CD4-positive, alpha-beta T cell treated with Interleukin-6 for 4 hours (primary cell): Measurements from ENCODE around the gene DNAI1.
A peak's percentile ranks its signal among the peaks of the same experiment; 100 is the strongest.

Experiments
- DNase-seq: peaks from one replicate; pipeline ENCODE4 v3.0.0-alpha.2; 2020; ENCODE audit warnings: mixed read lengths

Gene DNAI1

GRCh38 chr9:34493972-34494535, 35.4 kb downstream of the DNAI1 start:
- DNase-seq: peak; percentile 30

- DNase-seq: no peak
These were observed 37.6 kb downstream of the DNAI1 start for GRCh38 chr9:34496149-34496712.

DNA sequence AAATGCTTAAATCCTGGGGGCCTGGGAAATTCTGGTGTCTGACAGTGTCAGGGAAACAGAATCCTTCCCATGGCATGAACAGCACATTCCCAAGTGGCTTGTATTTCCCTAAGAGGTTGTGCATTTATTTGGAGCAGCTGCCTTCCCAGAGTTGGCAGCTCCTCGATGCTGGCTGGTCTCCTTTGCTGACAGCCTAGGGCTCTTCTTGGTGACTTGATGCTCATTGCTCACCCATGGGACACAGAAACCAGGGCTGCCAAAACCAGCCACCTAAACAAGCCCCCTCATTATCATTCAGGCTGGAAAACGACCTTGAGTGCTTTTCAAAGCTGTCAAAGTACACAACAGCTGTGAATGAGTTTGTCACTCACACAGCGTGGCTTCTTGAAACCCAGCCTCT, 39.9 kb downstream of the DNAI1 start:
- no peak for DNase-seq

DNA sequence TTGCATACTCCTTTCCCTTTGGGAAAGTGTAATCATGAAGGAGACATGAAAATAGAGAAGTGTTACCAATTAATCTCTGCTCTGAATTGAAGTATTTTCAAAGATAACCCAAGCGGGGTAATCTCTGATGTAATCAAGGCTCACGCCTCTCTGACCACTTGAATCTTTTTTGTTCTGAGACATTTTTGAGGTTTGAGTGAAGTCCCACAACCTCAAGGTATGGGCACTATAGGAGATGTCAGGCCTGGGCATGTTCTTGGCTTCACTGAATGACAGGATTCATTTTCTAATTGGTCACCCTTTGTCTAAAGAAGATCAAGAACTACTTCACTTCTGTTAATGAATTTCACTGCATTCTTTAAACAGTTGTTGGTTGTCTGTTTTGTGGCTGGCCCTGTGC, 40.5 kb downstream of the DNAI1 start:
- DNase-seq: no peak

DNA sequence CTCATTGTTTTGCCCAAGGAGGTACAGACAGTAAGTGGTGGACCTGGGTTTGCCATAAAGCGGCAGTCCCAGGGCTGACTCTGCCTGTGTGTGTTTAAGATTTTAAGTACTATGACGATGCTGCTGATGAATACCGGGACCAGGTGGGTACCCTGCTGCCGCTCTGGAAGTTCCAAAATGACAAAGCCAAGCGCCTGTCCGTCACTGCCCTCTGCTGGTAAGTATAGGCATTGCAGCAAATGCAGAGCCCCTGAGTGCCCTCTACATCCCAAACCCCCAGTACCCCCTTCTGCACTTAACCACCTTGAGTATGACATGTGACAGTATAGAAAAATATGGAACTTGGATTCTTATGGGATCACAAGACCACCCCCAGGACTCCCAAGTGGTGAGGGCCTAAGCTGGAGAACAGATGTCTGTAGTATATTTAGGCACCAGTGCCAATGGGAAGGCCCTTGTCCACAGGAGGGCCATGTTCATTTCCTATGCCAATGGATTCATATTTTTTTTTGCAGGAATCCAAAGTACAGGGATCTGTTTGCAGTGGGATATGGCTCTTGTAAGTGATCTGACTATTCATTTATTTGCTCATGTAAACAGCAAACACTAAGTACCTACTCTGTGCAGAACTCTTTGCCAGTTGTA, 42.1 kb downstream of the DNAI1 start:
- DNase-seq: peak; percentile 76

DNA sequence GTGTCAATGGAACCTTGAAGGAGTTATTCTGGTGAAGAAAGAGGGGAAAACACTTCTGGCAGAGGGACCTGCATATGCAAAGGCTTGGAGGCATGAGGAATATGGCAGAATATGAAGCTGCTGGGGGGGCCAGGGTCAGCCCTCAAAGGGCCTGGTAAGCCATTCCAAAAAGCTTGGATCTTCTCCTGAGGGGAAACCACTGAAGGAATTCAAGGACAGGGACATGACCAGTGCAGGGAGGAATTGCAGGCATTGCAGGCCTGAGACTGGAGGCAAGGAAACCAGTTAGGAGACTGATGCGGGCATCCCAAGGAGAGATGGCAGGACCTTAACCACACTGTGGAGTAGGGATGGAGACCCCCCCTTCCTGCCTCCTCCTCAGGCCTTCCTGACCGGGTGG, 42.8 kb downstream of the DNAI1 start:
- DNase-seq: no peak

GRCh38 chr9:34501889-34502425, 43.4 kb downstream of the DNAI1 start:
- DNase-seq: no peak

- no peak for DNase-seq
These were observed 43.9 kb downstream of the DNAI1 start for GRCh38 chr9:34502471-34502870.

DNA sequence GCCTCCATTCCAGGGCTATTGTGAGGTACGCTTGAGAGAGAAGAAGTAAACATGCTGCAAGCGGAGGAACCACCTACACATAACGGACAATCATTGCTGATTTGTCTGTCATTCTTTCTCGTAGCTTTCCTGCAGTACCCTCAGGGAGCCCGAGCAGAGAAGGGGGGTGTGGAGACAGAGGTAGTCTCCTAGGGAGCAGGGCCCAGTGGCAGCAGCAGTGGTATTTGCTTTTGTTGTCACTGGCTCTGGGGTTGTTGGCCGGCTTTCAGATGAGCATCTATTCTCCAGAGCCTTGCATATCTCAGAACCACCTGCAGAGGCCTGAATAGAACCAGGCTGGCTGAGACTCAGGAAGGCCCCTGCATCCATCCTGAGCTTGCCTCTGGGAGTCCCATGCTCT, 44.3 kb downstream of the DNAI1 start:
- DNase-seq: no peak

- no peak for DNase-seq
These were observed 44.8 kb downstream of the DNAI1 start for GRCh38 chr9:34503406-34503805.

DNA sequence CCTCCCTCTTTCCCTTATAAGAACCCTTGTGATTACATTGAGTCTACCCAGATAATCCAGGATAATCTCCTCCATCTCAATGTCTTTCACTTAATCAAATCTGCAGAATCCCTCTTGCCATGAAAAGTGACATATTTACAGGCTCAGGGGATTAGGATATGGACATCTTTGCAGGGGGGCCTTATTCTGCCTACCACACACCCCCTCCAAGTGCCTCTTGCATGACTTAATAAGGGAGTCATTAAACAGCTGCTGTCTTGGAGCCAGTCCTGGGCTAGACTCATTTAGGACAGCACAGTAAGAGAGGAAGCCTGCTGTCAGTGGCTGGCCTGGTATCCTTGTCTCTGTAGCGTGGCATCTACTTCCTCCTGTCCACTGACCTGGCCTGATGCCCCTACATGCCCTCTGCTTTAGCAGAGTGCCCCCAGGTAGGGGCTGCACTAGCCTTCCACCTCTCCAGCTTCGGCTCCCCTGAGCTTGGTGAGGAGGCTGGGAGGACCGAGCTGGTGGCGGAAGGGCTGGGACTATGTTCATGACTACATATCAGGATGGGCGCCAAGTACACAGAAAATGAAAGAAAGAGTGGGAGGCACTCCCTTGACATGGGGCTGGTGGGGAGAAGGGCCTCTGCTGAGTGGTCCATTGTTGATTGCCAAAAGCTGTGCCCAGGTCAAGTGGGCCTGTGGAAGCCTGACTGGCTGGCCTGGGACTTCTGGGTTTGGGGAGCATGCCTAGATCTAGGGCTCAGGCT, 46.9 kb downstream of the DNAI1 start:
- no peak for DNase-seq

DNA sequence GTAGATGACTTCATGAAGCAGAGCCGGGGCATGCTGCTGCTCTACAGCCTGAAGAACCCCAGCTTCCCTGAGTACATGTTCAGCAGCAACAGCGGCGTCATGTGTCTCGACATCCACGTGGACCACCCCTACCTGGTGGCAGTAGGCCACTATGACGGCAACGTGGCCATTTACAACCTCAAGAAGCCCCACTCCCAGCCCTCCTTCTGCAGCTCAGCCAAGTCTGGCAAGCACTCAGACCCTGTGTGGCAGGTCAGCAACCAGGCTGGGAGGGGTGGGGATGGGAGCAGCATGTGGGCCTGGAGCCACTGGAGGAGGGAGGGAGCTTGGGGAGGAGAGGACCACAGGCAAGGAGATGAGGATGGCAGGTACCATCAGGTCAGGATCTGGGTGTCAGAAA, 48.0 kb downstream of the DNAI1 start:
- no peak for DNase-seq

GRCh38 chr9:34507556-34507955, 49.0 kb downstream of the DNAI1 start:
- no peak for DNase-seq

- no peak for DNase-seq
These were observed 49.4 kb downstream of the DNAI1 start for GRCh38 chr9:34507966-34508365.

GRCh38 chr9:34508463-34508862, 49.9 kb downstream of the DNAI1 start:
- DNase-seq: no peak

- DNase-seq: no peak
These were observed 50.3 kb downstream of the DNAI1 start for GRCh38 chr9:34508951-34509350.

DNA sequence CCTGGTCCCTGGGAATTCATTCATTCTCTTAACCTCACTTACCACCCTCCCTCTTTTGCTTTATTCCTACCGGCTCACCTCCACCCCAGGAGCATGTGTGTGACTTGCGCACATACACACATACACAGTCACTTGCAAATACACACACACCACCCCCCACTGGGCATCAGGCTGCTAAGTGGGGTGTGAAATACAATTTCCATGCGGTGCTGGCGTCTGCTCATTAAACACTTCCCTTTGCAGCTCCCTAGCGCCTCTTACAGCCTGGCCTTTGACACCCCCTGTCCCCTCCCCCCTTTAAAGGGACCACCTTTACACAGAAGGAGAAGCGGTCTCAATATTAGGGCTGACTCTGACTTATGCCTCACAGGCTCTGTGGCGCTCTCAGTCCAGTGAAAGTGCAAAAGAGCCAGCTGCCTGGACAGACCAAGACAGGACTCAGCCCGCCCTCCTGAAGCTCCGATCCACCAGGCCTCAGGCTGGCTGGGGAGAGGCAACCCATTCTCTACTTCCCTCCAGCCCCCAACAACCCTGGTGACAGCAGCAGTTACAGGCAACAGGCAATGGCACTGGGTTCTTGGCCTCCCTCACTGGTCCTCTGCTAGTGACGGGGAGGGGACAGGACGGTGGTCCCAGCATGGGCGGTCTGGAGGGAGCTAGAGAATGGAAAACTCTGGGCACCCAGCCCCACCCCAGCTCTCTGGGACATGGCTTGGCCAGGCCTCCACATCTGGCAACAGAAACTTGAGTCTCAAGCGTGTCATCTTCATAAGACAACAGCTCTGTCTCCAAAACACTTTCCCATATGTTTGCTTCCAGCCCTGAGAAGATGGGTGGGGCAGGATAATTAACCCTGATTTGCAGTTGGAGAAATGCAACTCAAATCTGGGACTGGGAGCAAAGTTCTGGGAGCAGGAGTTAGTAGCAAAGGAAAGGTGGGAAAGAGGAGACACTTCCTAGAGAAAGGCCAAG, 52.2 kb downstream of the DNAI1 start:
- DNase-seq: no peak

DNA sequence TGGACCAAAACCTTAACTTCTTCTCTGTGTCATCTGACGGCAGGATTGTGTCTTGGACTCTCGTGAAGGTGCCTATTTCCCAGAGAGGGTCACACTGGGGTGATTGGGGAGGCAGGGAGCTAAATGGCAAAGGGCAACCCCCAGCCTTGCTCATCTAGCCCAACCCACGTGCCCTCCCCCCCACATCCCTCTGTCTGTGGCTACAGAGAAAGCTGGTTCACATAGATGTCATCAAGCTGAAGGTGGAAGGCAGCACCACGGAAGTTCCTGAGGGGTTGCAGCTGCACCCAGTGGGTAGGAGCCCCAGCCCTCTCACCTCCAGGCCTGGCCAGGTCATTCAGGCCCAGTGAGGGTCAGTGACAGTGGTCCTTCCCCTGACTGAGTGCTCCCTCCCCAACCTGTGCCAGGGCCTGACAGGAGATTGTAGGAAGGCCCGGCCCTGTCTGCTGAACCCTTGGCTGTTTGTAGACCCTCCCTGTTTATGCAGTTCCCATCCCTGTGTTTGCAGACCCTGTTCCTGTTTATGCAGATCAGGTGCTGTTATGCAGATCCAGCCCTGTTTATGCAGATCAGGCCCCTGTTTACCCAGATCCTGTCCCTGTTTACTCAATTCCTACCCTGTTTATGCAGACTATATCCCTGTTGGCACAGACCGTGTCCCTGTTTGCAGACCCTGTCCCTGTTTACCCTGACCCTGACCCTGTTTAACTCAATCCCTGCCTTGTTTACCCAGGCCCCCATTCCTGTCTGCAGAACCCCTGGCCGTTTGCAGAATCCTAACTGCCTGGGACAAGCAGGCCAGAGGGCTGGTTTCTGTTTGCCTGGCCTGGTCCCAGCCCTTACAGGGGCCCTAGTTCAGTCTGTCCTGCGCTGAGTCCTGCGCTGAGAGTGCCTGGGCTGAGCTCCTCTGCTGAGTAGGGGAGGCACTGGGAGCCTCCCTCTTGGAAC, 53.8 kb downstream of the DNAI1 start:
- DNase-seq: no peak

DNA sequence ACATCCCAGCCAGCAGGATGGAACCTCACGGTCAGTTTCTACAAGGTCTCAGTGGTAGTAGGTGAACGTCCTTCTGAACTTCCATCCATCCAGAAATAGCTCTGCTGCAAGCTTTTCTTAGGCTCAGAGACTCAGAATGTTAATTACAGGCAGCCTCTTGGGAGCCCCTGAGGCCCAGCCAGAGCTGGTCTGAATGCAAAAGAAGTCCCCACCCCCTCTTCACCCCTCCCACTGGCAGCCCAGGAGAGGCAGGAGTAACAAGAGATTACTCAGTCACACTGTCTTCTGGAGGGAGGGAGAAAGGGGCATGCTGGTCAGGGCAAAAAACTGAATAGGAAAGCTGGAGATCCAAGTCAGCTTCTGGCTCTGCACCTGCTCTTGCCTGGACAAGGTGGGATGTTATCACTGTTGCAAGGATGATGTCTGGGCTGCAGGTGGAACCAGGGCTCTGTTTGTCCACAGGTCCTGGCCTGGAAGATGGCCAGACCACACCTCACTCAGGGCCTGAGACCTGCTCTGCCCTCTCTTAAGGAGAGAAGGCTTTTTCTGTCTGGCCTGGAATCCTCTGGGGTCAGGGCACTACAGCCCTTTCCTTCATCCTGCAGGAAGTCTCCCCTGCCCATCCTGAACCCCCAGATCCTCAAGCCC, 55.1 kb downstream of the DNAI1 start:
- no peak for DNase-seq

DNA sequence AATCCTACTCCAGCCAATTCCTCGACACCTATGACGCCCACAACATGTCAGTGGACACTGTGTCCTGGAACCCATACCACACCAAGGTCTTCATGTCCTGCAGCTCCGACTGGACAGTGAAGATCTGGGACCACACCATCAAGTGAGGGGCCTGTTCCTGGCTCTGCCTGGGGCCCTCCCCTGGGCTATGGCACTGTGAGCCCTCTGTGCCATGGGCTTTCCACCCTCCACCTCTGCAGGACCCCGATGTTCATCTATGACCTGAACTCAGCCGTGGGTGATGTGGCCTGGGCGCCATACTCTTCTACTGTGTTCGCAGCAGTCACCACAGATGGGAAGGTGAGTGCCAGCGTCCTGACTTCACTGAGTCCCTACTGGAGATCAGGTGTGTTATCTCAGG, 55.8 kb downstream of the DNAI1 start:
- DNase-seq: no peak

DNA sequence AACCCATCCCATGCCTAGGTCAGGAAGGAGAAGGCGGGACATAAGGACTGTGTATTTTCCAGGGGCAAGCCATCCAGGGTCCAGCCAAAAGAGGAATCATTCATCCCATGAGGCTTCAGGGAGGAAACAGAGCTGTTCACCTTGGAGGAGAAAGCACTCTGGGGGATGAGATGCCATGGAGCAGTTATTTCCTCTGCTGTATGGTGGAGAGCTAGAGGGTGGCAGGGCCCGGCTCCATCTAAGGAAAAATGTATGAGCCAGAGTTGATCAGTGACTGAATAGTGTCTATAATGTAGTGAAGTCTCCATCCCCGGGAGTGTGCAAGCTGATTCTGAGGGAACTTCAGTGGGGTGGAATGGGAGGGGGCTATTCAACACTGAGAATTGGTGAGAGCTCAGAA, 56.2 kb downstream of the DNAI1 start:
- no peak for DNase-seq
